NCI-H446 (cell line): ENCODE data around the gene TASP1.
"Not testable (repeated sequence)": the region's sequence is repeated elsewhere in the genome, so short reads cannot be mapped to it uniquely, and the experiment has no call there.

Experiments
- DNase-seq, 2 experiments: peaks; one replicate each; lab custom pipeline; 2025; lab: John Stamatoyannopoulos, UW

TASP1 gene

DNA sequence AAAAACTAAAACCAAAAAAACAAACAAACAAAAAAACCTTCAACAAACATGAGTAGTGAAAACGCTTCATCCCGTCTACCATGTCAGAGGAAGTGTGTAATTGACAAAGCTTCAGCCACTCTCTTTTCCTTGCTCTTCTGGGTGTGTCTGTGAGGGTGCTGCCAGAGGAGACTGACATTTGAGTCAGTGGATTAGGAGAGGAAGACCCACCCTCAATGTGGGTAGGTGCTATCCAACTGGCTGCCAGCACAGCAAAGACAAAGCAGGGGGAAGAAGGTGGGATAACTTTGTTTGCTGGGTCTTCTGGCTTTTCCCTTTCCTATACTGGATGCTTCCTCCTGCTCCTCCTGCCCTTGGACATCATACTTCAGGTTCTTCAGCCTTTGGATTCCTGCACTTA, 145.6 kb downstream of the TASP1 start:
- no peak for DNase-seq

DNA sequence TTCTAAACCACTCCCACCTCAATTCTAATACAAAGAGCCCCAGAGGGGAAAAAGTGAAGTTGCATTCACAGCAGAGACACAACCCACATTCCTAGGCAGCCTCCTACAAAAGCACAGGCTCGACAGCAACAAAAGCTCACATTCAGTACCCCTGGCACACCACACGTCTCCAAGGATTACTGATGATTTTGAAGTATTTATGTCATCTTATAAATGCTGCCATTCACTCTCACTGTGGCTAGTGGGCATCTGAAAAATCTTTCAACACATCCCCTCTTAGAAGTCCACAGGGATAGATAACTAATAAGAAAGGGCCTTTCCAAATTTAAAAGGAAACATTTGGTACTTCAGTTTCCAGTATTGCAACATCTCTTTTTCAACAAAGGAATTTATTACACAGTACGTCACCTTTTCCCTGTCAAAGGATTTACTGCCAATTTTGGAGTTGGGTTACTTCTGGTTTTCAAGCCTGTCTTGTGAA, 146.7 kb downstream of the TASP1 start:
- no peak for DNase-seq

DNA sequence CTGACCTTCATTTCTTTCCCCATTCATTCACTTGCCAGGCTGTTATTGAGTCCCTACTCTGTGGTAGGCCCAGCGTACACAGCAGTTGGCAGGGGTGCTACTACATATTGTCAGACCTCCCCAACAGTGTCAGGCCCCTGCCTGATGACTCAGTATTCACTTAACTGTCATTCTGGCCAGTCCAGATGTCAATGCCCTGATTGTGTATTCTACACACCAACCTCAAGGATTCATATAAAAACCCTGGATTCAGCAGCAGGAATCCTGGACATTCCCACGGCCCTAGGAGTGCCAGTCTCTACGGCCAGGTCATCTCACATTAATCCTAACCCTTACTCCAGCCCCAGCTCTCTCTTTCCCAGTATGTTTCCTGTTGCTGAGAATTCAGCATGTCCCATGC, 151.5 kb downstream of the TASP1 start:
- no peak for DNase-seq

DNA sequence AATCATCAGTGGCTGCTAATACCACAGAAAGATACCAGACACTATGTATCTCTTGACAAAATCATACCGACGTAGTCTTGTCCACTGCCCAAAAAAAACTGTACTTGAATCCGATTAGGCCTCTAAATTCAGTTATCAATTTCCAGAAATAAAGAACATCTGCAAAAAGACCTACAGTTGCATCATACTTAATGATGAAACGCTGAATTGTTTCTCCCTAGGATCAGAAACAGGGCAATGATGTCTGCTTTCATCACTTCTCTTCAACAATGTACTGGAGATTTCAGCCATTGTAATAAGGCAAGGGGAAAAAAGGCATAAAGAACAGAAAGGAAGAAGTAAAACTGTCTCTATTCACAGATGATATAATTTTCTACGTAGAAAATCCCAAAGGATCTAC, 152.0 kb downstream of the TASP1 start:
- no peak for DNase-seq

DNA sequence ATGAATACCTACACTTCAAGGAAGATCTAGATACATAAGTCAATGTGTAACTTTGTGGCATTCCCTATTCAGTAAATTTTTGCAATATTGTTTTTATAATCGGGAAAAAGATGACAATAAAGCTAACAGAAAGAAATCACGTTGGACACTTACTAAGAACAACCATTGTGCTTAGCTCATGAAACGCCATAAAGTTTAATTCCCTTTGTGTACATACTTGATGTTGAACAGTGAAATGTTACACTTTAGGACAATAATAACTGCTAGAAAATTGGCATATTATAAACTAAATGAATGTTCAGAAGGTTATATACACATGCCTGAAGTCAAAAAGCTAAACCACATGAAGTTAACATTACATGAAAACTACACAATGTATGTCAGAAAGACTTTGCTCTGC, 153.2 kb downstream of the TASP1 start:
- DNase-seq: no peak

DNA sequence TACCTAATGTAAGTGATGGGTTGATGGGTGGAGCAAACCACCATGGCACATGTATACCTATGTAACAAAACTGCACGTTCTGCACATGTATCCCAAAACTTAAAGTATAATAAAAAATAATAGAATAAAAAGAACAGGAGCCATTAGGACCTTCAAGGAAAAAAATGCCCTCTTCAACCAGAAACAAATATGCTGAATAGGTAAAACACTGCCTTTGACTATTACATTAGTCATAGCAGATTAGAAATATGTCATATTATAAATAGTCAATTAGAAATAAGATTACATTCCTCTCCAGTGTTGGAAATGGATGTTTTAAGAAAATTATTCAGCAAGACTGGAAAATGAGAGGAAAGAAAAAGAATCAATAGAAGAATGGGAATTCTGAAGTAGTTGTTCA, 153.7 kb downstream of the TASP1 start:
- DNase-seq: not testable (repeated sequence)

DNA sequence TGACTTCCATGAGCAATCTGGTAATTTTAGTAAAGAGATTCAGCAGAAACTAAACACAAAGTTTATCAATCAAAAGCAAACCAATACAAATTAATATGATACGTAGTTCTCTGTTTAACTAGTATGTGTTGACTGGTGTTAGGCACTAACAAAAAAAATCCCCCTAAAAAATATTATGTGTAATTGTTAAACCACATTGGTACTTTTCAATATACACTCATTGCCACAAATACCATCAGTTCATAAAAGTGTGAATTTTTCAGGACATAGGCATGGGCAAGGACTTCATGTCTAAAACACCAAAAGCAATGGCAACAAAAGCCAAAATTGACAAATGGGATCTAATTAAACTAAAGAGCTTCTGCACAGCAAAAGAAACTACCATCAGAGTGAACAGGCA, 155.3 kb downstream of the TASP1 start:
- not testable (repeated sequence) for DNase-seq

DNA sequence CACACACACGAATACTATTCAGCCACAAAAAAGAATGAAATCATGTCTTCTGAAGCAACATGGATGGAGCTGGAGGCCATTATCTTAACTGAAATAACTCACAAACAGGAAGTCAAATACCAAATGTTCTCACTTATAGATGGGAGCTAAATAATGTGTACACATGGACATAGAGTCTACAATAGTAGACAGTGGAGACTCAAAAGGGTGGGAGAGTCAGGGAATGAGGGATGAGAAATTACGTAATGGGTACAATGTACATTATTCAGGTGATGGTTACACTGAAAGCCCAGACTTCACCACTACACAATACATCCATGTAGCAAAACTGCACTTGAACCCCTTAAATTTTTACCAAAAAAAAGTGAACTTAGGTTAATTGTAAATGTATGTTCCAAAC, 160.4 kb downstream of the TASP1 start:
- no peak for DNase-seq

DNA sequence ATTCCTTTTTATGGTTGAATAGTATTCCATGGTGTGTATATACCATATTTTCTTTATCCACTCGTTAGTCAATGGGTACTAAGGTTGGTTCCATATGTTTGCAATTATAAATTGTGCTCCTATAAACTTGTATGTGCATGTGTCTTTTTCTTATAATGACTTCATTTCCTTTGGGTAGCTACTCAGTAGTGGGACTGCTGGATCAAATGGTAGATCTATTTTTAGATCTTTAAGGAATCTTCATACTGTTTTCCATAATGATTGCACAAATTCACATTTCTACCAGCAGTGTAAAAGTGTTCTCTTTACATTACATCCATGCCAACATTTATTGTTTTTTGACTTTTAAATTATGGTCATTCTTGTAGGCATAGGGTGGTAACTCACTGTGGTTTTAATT, 164.3 kb downstream of the TASP1 start:
- no peak for DNase-seq

DNA sequence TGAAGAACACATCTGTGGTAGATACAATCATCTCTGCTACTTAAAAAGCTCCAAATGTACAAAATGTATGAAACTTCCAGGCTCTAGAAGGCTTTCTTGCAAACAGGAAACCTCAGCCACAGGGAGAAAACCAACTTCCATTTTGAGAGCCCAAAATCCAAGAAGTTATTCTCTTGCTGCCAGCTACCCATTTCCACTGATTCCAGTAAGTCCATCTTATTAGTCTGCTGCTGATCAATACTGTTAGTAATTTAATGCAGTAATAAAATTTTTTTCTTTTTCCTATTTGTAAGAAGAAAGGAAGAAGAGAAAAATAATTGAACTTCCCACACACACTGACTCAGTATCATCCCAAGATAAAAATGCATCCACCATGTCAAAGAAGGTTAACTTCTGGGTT, 169.5 kb downstream of the TASP1 start:
- no peak for DNase-seq

DNA sequence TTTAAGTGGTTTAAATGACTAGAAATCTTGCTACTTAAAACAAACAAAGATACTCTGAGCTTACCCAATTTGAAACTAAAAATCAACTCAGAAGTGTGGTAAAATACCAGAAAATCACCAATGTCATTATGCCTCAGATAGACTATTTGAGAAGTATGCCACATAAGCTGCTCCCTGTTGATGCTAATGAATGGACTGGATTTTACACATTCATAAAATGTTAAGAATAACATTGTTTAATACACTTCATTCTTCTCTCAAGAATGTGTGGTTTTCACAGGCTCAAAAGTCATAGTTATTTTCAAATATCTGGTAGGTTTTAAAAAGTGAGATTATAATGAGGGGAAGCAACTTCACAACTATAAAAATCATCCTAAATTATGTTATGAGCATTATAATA, 170.6 kb downstream of the TASP1 start:
- no peak for DNase-seq

DNA sequence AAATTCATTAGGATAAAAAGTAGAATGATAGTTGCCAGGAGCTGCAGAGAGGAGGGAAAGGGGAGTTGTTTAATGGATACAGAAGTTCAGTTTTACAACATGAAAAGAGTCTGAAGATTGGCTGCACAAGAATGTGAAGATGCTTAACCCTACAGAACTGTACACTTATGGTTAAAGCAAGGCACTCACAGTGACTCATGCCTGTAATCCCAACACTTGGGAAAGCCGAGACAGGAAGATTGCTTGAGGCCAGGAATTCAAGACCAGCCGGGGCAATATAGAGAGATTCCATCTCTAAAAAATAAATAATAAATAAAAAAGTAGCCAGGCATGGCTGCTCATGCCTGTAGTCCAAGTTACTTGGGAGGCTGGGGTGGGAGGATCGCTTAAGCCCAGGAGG, 174.0 kb downstream of the TASP1 start:
- no peak for DNase-seq

DNA sequence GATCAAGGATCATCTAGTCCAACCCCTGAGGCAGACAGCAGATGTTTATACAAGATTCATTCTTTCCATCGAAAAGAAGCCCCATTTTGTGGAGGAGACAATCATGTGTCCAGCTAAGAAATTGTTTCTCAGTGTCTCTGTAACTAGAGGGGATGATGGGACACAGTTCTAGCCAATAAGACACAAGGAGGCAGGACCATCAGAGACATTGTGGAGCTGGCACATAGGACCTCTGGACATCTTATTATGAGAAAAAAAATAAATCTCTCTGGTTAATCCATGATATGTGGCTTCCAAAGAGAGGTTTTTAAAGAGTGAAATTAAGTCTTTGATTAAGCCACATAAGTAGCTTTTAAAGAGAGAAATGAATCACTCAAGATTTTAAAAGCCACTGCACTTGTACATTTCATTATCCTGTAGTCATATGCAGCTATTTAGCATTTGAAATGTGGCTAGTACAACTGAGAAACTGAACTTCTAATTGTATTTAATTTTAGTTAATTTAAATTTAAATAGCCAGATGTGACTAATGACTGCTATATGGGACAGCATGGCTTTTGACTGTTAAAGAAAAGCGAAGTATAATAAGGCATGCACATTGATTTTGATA, 176.8 kb downstream of the TASP1 start:
- no peak for DNase-seq

DNA sequence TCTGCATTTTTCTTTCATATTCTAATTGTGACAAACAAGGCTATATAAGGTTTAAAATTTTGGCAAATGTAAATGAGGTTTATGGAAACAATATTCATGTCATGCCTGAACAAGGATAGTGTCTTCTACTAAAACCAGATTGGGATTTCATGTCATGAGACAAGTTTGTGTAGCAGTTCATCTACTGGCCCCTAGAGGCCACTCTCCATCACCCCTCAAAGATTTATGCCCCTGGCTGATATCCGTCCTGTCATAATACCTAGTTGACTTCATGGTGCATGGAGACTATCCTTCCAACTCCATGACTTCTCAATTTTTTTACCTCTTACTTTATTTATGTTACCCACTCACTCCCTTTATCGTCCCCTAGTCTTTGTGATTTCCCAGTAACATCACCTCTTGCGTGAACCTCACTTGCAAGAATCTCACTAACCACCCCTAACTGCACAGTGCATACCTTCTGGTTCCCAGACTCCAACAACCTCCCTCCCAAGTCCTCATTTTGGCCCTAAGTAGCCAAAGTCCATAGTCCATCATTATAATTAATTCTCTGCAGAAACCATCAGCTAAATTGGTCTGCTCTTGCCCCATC, 179.8 kb downstream of the TASP1 start:
- DNase-seq: peak; percentile 32 to 43

DNA sequence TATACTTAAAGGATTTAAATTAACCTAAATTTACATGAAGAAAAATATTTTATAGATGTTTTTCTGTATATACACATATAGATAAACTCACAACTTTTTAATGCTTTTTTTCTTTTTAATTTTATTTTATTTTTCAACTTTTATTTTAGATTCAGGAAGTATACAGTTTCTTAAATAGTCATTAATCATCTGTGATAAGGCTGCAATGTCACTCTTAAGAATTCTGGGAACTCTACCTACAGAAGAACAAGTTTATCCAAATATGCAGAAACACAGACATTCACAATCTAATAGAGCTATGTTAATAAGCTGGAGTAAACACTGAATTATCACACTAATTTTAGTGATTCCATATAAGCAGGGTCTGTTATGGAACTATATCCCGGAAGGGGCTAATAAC, 181.2 kb downstream of the TASP1 start:
- no peak for DNase-seq

DNA sequence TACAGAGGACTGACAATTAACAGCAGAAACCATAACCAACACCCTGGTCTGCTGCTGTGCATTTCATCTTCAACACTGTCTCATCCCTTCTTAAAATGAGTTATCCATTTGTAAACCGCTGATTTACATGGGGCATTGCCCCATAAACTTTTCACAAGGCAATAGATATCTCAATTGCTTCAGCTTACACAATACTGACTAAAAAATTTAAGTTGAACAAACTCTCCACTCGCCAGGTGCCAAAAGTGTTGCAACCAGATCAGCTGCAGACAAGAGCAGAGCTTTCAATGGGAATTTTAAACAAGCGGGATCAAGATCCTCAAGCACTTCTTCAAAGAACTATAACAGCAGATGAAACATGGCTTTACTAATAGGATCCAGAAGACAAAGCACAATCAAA, 183.0 kb downstream of the TASP1 start:
- DNase-seq: no peak

DNA sequence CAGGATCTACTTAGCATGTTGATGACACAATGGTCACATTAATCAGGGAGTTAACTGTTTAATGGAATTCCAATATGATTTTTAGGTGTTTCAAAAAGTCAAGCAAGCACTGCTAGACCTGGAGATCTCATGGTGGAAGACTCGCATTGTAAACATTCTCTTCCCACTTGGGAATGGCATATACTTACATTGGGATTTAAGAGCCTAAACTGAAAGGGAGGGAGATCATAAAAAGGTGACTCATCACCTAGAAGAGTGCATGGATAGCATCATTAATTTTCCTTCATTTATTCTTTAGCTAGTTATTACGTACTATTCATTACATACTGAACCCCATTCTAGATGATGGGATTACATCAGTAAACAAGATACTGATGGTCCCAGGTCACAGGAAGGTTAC, 185.4 kb downstream of the TASP1 start:
- DNase-seq: no peak

DNA sequence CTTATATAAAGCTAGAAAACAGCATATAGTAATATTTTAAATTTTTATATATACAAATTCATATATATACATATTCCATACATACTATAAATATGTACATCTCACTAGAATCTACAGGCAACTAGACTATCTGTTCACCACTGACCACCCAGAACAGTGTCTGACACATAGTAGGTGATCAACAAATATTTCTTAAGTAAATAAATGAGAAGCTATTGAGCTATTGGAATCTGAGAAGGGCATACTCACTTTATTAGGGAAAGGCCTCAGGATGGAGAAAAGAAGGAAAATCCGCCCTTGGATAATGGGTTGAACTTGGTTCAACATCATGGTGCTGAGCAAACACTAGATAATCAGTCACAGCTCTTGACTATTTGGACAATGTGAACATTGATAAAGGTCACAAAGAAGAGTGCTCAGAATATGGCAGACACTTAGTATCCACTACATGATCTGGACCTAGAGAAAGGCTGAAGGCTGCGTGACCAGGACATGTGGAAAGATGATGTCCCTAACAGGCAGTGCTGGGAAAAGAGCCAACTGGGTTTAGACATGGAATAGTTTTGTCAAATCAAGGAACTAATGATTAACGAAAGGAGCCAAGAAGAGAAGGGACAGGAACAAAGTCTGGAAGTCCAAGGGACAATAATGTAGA, 186.1 kb downstream of the TASP1 start:
- no peak for DNase-seq

DNA sequence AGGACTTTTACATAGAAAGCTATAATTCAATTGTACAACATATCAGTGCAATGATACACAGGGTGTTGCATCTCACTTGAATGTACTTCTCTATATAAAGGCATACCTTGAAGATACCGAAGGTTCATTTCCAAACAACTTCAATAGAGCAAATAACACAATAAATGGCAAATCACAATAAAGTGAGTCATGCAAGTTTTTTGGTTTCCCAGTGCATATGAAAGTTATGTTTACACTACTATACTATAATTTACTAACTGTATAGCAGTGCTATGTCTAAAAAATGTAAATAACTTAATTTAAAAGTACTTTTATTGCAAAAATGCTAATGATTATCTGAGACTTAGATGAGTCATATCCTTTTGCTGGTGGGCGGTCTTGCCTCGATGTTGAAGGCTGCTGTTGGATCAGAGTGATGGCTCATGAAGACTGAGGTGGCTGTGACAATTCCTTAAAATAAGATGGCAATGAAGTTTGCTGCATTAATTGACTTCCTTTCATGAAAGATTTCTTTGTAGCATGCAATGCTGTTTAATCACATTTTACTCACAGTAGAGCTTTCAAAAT, 188.8 kb downstream of the TASP1 start:
- DNase-seq: no peak

DNA sequence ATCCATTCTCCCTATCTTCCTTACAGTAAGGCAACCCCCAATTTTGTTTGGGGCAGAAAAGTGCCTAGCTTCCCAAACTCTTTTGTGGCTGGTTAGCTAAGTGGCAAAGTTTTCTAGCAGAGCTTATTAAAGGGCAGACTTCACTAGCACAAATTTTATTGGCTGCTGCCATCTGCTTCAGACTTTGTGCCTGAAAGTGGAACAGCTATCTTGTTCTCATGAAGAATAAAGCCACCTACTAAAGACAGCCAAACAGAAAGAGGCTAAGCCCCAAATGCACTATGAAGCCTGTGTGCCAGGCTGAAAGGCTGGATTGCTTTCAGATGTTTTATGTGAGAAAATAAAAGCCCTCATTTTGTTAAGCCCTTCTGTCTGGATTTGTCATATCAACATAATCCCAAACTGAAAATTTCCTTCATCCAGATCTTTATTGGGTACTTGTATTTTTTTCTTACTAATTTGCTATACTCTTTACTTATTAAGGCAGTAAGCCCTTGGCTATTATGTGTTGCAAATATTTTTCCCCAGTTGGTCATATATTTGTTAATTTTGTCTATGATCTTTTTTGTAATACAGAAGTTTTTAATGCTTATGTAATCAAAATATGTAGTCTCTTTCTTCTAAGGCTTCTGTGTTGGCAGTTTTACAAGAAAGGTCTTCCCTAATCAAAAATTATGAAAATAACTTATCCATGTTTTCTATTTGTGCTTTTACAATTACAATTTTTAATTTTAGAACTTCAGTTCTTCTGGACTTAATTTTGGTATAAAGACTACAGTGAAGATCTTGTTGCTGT, 191.1 kb downstream of the TASP1 start:
- DNase-seq: no peak

DNA sequence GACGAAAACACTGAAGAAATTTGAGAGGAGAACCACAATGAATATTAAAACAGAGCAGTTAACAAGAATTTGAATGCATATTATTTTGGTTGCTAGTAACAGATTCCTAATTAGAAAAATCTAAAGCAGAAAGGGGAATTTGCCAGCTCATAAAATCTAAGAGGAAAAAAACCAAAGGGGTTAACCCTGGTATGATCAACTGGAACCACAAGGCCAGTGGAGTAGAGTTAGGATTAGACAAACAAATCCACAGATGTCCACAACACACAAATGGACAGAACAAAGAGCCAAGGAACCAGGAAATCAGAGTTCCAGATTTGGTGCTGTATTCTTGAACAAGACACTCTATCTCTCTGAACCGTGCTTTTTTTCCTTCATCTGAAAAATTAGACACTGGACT, 195.0 kb downstream of the TASP1 start:
- no peak for DNase-seq

DNA sequence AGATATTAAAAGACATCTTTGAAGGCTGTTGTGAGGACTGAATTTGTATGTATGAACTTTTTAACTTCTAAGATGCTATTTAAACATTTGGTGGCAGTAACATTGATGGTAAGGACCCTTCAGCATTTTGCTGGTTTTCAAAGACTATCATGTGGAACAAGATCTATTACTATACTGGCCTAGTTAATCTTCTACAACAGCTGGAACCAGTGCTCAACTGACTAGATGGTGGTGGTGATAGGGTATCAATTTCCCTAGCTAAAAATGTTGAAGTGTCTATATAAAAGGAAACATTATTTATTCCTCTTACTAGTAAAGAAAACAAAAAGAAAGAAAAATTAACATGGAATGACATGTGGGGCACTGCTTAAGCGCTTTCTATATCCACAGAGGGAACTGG, 195.7 kb downstream of the TASP1 start:
- no peak for DNase-seq

DNA sequence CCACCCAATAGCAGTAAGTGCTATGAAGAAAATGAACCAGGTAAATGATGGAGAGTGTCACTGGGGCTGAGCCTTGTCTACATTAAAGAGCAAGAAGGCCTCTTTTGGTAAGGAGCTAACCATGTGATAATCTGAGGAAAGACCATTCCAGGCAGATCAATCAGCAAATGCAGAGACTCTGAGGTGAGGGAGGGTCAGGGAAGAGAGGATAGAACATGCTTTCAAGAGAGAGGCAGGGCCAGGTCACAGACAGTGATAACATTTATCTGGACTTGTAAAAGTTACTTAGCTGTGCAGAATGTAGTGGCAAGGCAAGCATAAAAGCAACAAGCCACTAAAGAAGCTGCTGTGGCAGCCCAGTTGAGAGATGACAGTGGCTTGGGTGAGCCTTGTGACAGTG, 197.3 kb downstream of the TASP1 start:
- DNase-seq: no peak
